Aorta (tissue), 5 donors: ENCODE results near the gene ADM2. TPM values are rescaled to one million over a fixed set of nuclear protein-coding genes. Genes with fewer than 3 reads are reported as not detected.
A peak's percentile ranks its signal among the peaks of the same experiment; 100 is the strongest.

Experiments used
- ATAC-seq: fragments of 200-7000 bp; cut with Tn5 transposase; one replicate; pipeline ENCODE4 v1.9.1; 2022; ENCODE audit warnings: moderate library complexity; ENCODE audit not compliant: low FRiP score
- DNase-seq, 2 donors: peaks; one replicate each; pipeline ENCODE4 v3.0.0-alpha.2; 2020
- H3K27ac ChIP-seq, 2 donors: one replicate each; pipeline ENCODE4 v1.5.1; 2013; ENCODE audit warnings: low read length in 2 of 2, mild to moderate bottlenecking in 2 of 2, moderate library complexity in 2 of 2, control low read depth in 1 of 2, inconsistent platforms in 1 of 2, low read depth in 1 of 2
- H3K27me3 ChIP-seq, 2 donors: one replicate each; pipeline ENCODE4 v1.6.1; 2013; ENCODE audit warnings: control low read depth in 1 of 2, low read length in 1 of 2, mild to moderate bottlenecking in 1 of 2, moderate library complexity in 1 of 2; ENCODE audit not compliant: insufficient read depth in 2 of 2, control insufficient read depth in 1 of 2
- H3K36me3 ChIP-seq, 2 donors: one replicate each; pipeline ENCODE4 v1.6.1; 2013; ENCODE audit warnings: control low read depth in 1 of 2, low read length in 1 of 2, mild to moderate bottlenecking in 1 of 2; ENCODE audit not compliant: insufficient read depth in 2 of 2, control insufficient read depth in 1 of 2
- H3K4me1 ChIP-seq, 2 donors: one replicate each; pipeline ENCODE4 v1.6.1; 2013; ENCODE audit warnings: low read length in 2 of 2, control low read depth in 1 of 2, mild to moderate bottlenecking in 1 of 2, moderate library complexity in 1 of 2; ENCODE audit not compliant: insufficient read depth in 2 of 2, control insufficient read depth in 1 of 2
- H3K4me3 ChIP-seq, 2 donors: one replicate each; pipeline ENCODE4 v1.5.1; 2013; ENCODE audit warnings: low read length in 2 of 2, control low read depth in 1 of 2, mild to moderate bottlenecking in 1 of 2
- H3K9me3 ChIP-seq: one replicate; pipeline ENCODE4 v1.6.1; 2013; ENCODE audit warnings: mild to moderate bottlenecking, low read length; ENCODE audit not compliant: control insufficient read depth
- WGBS, 2 donors: extraction: QIAGEN DNeasy Blood & Tissue Kit; methylation state at CpG; one replicate each; pipeline ENCODE4 v1.1.7; 2013; 5-methylcytosine and 5-hydroxymethylcytosine counted together
- intact Hi-C, 2 donors: fragments of 100-400 bp; cut with DNase I; formaldehyde crosslinking; loops; one replicate each; pipeline versions ENCODE4 v1.14.2 to v1.15.0; 2022
- polyA plus RNA-seq, 2 donors: library from polyadenylated mRNA; stranded (reverse); fragments of 200-250 nt; gene quantifications; one replicate each; pipeline ENCODE4 v1.2.3, GENCODE V29; 2013
- total RNA-seq, 2 donors: library from RNA; stranded (reverse); fragmentation: NEBNext Ultra II Directional; extraction: Animal tissue kit (Norgen Biotek cat#: 25700); gene quantifications; one replicate each; pipeline ENCODE4 v1.2.1, GENCODE V29; 2021
- donor health status: healthy with polysubstance abuse.
- donor health status: Bipolar disorder and iron deficiency.
- donor health status: DM: no; HTN: no; CAD: no.
- donor health status: DM: no; HTN: no; CAD: no.
- donor health status: DM: yes; HTN: yes; CAD: no.

ADM2 gene
- total and polyA plus RNA-seq, 4 donors: 0.26 to 0.54 (median 0.50) TPM; not detected in 1

DNA sequence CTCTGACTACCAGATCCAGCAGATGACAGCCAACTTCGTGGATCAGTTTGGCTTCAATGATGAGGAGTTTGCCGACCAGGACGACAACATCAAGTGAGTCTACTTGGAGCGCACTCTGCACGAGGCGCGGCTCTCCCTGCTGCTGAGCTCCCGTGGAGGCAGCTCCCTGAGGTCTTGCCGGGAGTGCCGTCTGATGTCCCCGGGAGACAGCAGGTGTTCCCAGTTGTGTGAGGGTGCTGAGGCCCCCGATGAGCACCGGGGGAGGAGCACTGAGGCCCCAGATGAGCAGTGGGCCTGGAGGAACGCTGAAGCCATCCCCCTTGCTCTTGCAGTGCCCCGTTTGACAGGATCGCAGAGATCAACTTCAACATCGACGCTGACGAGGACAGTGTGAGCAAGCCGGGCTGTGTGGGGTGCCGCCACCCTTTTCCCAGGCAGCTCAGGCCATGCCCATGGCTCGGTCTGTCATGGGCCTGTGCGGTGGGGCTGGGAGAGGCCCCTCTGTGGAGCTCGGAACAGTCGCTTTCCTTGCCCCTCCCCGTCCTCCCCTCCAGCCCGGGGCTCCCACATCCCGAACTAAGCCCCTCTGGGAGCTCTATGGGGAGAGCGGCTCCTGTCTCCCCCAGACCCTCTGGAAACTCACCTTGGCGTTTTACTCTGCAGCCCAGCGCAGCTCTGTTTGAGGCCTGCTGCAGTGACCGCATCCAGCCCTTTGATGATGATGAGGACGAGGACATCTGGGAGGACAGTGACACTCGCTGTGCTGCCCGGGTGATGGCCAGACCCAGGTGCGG, 43.6 kb upstream of the ADM2 start:
- intact Hi-C loops: no loop called here
- no peaks in the 10 kb centered on the region for H3K9me3 ChIP-seq
- DNase-seq: peak in 1 of 2 donors; percentile 39
- peaks cover 0 to 14% of the 10 kb centered on the region in 2 donors for H3K36me3 ChIP-seq
- no peak for ATAC-seq
- no peaks in the 10 kb centered on the region for H3K27me3 ChIP-seq
- no peak overlapping the region for H3K27ac ChIP-seq
- 87 to 89% methylated on average over 36 of the region's 36 CpGs for WGBS, 2 donors
- H3K4me3 ChIP-seq: no peak overlapping the region
- no peaks in the 10 kb centered on the region for H3K4me1 ChIP-seq

DNA sequence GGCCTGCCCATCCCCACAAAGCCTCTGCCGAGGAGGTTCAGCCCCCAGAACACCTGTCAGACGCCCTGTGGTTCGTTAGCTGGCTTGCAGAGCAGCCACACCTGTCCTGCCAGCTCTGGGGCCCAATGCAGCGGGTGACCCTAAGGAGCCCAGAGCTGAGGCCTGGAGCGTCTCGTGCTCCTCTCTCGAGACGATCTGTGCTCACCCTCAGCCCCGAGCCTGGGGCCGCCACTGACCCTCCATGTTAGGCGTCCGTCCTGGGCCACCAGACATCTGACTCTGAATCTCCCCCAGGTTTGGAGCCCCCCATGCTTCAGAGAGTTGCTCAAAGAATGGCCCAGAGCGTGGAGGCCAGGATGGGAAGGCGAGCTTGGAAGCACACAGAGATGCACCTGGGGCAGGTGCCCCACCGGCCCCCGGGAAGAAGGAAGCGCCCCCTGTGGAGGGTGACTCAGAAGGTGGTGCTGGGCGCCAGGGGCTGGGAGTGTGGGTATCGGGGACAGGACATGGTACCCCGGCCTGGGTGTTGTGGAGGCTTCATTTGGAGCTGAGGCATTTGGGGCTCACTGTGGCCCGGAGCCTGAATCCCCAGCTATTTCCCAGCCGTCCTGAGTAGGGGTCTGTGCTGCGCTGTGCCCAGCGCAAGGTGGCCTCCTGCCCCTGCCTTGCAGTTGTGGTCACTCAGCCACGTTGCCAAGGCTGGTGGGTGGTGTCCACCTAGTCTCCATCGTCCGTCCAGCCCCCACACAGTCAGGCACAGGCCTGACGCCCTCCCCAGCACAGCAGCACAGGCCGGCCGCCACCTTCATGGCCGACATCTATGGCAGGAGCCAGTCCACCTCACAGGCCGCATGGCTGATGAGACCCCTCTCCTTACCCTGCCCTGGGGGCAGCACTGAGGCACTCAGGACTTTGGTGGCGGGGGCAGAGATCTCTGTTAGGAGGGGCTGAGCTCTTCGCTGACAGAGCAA, 42.8 kb upstream of the ADM2 start:
- Histone ChIP-seq H3K4me3 (no peak overlapping the region), H3K4me1 (no peaks in the 10 kb centered on the region), H3K27me3 (no peaks in the 10 kb centered on the region), H3K27ac (no peak overlapping the region), H3K9me3 (no peaks in the 10 kb centered on the region), H3K36me3 (peaks cover 0 to 14% of the 10 kb centered on the region in 2 donors)
- 89% methylated on average over 31 to 34 of the region's 34 CpGs for WGBS, 2 donors
- intact Hi-C loops: no loop called here
- ATAC-seq: no peak
- peak in 1 of 2 donors; percentile 43 for DNase-seq

DNA sequence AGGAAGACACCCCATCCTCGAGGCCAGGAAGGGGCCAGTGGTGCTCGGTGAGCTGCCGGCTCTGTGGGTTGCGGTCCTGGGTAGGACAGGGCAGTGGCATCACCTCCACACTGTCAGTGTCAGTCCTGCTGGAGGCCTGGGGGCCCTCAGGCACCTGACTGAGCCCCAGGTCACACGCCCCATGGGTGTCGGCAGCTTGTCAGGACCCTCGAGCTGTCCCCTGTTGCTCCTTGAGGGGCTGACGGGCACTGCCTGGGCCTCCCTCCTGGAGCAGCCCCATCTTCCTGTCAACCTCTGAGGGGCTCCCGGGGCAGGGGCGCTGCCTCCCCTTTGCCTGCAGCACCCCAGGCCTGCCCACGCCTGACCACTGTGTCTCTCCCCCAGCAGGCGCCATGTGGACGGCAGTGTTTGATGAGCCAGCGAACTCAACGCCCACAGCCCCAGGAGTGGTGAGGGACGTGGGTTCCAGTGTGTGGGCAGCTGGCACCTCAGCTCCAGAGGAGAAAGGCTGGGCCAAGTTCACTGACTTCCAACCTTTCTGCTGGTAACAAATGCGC, 42.0 kb upstream of the ADM2 start:
- peaks cover 0 to 14% of the 10 kb centered on the region in 2 donors for H3K36me3 ChIP-seq
- ATAC-seq (no peak), DNase-seq (peak in 1 of 2 donors; percentile 47)
- no peak overlapping the region for H3K27ac ChIP-seq
- no peaks in the 10 kb centered on the region for H3K9me3 ChIP-seq
- H3K4me1 ChIP-seq: no peaks in the 10 kb centered on the region
- WGBS, 2 donors: 82 to 83% methylated on average over 14 to 17 of the region's 17 CpGs
- H3K4me3 ChIP-seq: no peak overlapping the region
- intact Hi-C loops: no loop called here
- no peaks in the 10 kb centered on the region for H3K27me3 ChIP-seq

DNA sequence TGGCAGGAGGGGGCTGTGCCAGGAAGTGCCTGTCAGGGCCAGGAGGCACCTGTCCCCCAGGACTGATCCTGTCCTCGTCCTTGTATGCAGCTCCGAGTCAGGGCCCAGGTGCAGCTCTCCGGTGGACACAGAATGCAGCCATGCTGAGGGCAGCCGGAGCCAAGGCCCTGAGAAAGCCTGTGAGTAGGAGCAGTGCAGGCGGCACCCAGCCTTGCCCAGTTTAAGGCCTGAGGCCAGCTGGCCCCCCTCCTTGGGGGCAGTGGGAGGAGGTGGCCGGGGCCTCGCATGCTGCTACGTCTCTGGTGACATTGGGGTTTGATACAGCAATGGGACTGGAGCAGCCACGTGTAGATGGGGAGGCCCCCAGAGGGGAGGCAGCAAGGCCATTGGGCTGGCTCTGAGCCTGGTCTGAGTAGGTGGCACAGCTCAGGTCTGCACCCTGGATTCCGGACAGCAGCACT, 41.4 kb upstream of the ADM2 start:
- Histone ChIP-seq H3K4me3 (no peak overlapping the region), H3K27me3 (no peaks in the 10 kb centered on the region), H3K9me3 (no peaks in the 10 kb centered on the region), H3K4me1 (no peaks in the 10 kb centered on the region), H3K27ac (no peak overlapping the region), H3K36me3 (peaks cover 0 to 14% of the 10 kb centered on the region in 2 donors)
- WGBS, 2 donors: 66 to 71% methylated on average over 10 of the region's 10 CpGs
- no peak for ATAC-seq
- intact Hi-C loops: no loop called here
- DNase-seq: peak in 1 of 2 donors; percentile 42

DNA sequence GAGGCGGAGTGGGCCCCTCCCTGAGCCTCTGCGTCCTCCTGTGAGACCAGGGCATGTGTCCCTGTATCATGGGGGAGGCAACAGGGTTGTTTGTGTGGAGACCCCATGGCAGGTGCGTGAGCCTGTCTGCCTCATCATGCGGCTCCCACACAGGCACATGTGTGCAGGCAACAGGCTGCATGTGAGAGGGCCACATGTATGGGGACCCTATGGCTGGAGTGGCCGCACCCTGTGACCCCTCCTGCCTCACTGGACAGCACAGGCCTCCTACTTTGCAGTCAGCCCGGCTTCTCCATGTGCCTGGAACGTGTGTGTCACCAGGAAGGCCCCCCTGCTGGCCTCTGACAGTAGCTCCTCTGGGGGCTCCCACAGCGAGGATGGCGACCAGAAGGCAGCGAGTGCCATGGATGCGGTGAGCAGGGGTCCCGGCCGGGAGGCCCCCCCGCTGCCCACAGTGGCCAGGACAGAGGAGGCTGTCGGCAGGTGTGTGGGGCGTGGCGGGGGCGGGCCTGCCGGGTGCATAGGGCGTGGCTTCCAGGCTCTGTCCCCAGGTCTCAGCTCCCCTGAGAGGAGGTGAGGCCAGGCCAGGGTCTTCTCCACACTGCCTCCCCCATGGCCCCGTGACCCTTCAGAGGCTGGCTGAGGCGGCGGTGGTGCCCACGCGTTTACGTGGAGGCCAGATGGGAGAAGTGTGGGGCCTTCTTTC, 40.6 kb upstream of the ADM2 start:
- ATAC-seq (no peak), DNase-seq (peak in 1 of 2 donors; percentile 44)
- Histone ChIP-seq H3K27me3 (no peaks in the 10 kb centered on the region), H3K36me3 (peaks cover 0 to 14% of the 10 kb centered on the region in 2 donors), H3K4me1 (no peaks in the 10 kb centered on the region), H3K27ac (no peak overlapping the region), H3K9me3 (no peaks in the 10 kb centered on the region), H3K4me3 (no peak overlapping the region)
- 86% methylated on average over 25 to 26 of the region's 26 CpGs for WGBS, 2 donors
- intact Hi-C loops: no loop called here

DNA sequence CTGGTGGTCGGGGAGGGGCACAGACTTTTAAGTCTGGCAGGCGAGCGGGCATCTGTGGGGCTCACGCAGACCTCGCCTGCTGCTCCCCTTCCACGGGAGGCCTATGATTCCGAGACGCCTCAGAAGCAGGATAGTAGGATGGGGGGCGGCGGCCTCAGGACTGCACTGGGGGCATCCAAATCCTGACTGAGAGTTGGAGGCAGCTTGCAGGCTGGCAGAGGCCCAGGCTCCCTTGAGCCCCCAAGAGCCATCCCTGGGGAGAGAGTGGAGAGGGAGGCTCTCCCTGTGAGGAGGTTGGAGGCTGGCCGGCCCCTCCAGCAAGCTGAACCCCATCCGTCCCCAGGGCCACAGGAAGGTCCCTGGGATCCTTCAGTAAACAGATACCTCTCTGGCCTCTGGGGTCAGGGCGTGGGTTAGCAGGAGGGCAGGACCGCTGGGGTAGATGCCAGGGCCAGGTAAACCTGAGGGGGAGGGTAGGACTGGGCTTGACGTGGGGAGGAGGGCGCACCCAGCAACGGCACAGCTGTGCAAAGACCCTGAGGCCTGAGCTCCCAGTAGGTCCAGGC, 39.8 kb upstream of the ADM2 start:
- no peaks in the 10 kb centered on the region for H3K9me3 ChIP-seq
- intact Hi-C loops: no loop called here
- 82 to 92% methylated on average over 17 of the region's 17 CpGs for WGBS, 2 donors
- no peaks in the 10 kb centered on the region for H3K27me3 ChIP-seq
- H3K4me1 ChIP-seq: no peaks in the 10 kb centered on the region
- peaks cover 0 to 14% of the 10 kb centered on the region in 2 donors for H3K36me3 ChIP-seq
- DNase-seq (no peak), ATAC-seq (no peak)
- no peak overlapping the region for H3K4me3 ChIP-seq
- H3K27ac ChIP-seq: no peak overlapping the region

DNA sequence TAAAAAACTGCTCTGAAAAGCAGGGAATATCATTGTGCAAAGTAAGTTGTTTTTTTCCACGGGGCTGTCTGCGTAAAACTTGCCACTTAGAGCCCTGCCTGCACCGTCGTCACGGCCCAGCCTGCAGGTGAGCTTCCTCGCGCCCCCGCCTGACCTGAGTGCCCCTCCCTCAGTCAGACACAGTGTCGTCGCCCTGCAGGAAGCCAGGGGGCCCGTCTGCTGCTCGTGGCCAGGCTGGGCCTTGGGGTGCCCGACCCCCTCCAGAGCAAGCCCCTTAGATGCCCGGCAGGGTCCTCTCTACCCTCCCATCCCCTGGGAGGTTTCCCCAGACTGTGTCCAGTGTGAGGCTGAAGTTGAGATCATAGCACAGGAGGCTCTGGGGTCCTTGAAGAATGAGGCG, 38.1 kb upstream of the ADM2 start:
- WGBS, 2 donors: 77 to 78% methylated on average over 15 of the region's 15 CpGs
- DNase-seq (no peak), ATAC-seq (no peak)
- peaks cover 0 to 8% of the 10 kb centered on the region in 2 donors for H3K36me3 ChIP-seq
- no peaks in the 10 kb centered on the region for H3K4me1 ChIP-seq
- H3K27ac ChIP-seq: no peak overlapping the region
- H3K9me3 ChIP-seq: no peaks in the 10 kb centered on the region
- H3K4me3 ChIP-seq: no peak overlapping the region
- H3K27me3 ChIP-seq: no peaks in the 10 kb centered on the region
- intact Hi-C loops: no loop called here
